WTC11 (cell line): ENCODE data around the gene MRPS27. TPM values are rescaled to one million over a fixed set of nuclear protein-coding genes. Genes with fewer than 3 reads are reported as not detected.

Source experiments
- ATAC-seq: fragments of 200-7000 bp; cut with Tn5 transposase; 2 replicates; pipeline ENCODE4 v1.10.0; 2021; ENCODE audit warnings: mild to moderate bottlenecking, moderate library complexity
- CTCF ChIA-PET: fragments of 300-600 bp; sonication (Branson Sonifier 250); formaldehyde crosslinking; loops from one replicate; lab custom pipeline; 2021; ENCODE audit warnings: antibody characterized with exemption; lab: Charles Lee
- POLR2A ChIA-PET: fragments of 350-600 bp; sonication (Branson Sonifier 250); formaldehyde crosslinking; loops from one replicate; lab custom pipeline; 2021; ENCODE audit warnings: antibody characterized with exemption; lab: Charles Lee
- DNase-seq: peaks from one replicate; pipeline ENCODE4 v3.0.0; 2021; ENCODE audit warnings: low spot score
- H3K27ac Mint-ChIP-seq: 2 replicates; pipeline ENCODE4 v1.8.0; 2021; ENCODE audit warnings: mixed read lengths
- H3K27me3 Mint-ChIP-seq: 2 replicates; pipeline ENCODE4 v1.8.0; 2021; ENCODE audit warnings: low read depth, mild to moderate bottlenecking, moderate library complexity, mixed read lengths
- H3K36me3 Mint-ChIP-seq: 2 replicates; pipeline ENCODE4 v1.8.0; 2021; ENCODE audit warnings: mixed read lengths
- H3K4me1 Mint-ChIP-seq: 2 replicates; pipeline ENCODE4 v1.8.0; 2022; ENCODE audit warnings: mixed read lengths
- H3K4me3 Mint-ChIP-seq: 2 replicates; pipeline ENCODE4 v1.8.0; 2021; ENCODE audit warnings: mild to moderate bottlenecking, moderate library complexity, mixed read lengths
- H3K9me3 Mint-ChIP-seq: 2 replicates; pipeline ENCODE4 v1.8.0; 2021; ENCODE audit warnings: mixed read lengths
- ATF1 ChIP-seq: sonication (generic); formaldehyde crosslinking; IDR thresholded peaks from 2 replicates; pipeline ENCODE4 v1.8.1; 2023; ENCODE audit warnings: mild to moderate bottlenecking, moderate library complexity, missing genetic modification reagents
- CBFB ChIP-seq: sonication (generic); formaldehyde crosslinking; IDR thresholded peaks from 2 replicates; pipeline ENCODE4 v1.8.1; 2022; ENCODE audit warnings: mild to moderate bottlenecking, low read depth, missing genetic modification reagents
- CREB1 ChIP-seq: sonication (generic); formaldehyde crosslinking; IDR thresholded peaks from 2 replicates; pipeline ENCODE4 v1.8.0; 2023; ENCODE audit warnings: mild to moderate bottlenecking, missing genetic modification reagents
- E2F1 ChIP-seq: sonication (generic); formaldehyde crosslinking; IDR thresholded peaks from 2 replicates; pipeline ENCODE4 v1.8.0; 2022; ENCODE audit warnings: mild to moderate bottlenecking, missing genetic modification reagents
- E2F4 ChIP-seq: sonication (generic); formaldehyde crosslinking; IDR thresholded peaks from 2 replicates; pipeline ENCODE4 v1.8.1; 2022; ENCODE audit warnings: low read depth, mild to moderate bottlenecking, moderate library complexity, missing genetic modification reagents, borderline replicate concordance
- ETV6 ChIP-seq: sonication (generic); formaldehyde crosslinking; IDR thresholded peaks from 2 replicates; pipeline ENCODE4 v1.8.1; 2022; ENCODE audit warnings: mild to moderate bottlenecking, missing genetic modification reagents
- IRF2 ChIP-seq: sonication (generic); formaldehyde crosslinking; IDR thresholded peaks from 2 replicates; pipeline ENCODE4 v1.8.0; 2022; ENCODE audit warnings: low read depth, missing genetic modification reagents, borderline replicate concordance
- NR2C2 ChIP-seq: sonication (generic); formaldehyde crosslinking; IDR thresholded peaks from 2 replicates; pipeline ENCODE4 v1.8.0; 2022; ENCODE audit warnings: mild to moderate bottlenecking, missing genetic modification reagents
- OVOL2 ChIP-seq: fragments of 250-450 bp; sonication (Bioruptor Pico); IDR thresholded peaks from 2 replicates; pipeline ENCODE4 v1.9.0; 2021; ENCODE audit warnings: mild to moderate bottlenecking, borderline replicate concordance
- PRDM15 ChIP-seq: sonication (generic); formaldehyde crosslinking; IDR thresholded peaks from 2 replicates; pipeline ENCODE4 v1.8.0; 2022; ENCODE audit warnings: missing genetic modification reagents
- PRRX2 ChIP-seq: fragments of 250-450 bp; sonication (Bioruptor Pico); IDR thresholded peaks from 2 replicates; pipeline ENCODE4 v1.8.0; 2021; ENCODE audit warnings: mild to moderate bottlenecking
- SMAD3 ChIP-seq: sonication (generic); formaldehyde crosslinking; IDR thresholded peaks from 2 replicates; pipeline ENCODE4 v1.8.0; 2022; ENCODE audit warnings: missing genetic modification reagents, mild to moderate bottlenecking, borderline replicate concordance
- ZNF138 ChIP-seq: sonication (generic); formaldehyde crosslinking; conservative IDR thresholded peaks from 2 replicates; pipeline ENCODE4 v1.8.1; 2022; ENCODE audit warnings: mild to moderate bottlenecking, moderate library complexity, missing genetic modification reagents
- ZNF423 ChIP-seq: fragments of 250-450 bp; sonication (Bioruptor Pico); IDR thresholded peaks from 2 replicates; pipeline ENCODE4 v2.1.2; 2022; ENCODE audit warnings: mild to moderate bottlenecking, moderate library complexity
- ZNF512 ChIP-seq: sonication (generic); formaldehyde crosslinking; IDR thresholded peaks from 2 replicates; pipeline ENCODE4 v1.8.1; 2022; ENCODE audit warnings: missing genetic modification reagents, borderline replicate concordance
- ZNF532 ChIP-seq: fragments of 250-450 bp; sonication (Bioruptor Pico); IDR thresholded peaks from 2 replicates; pipeline ENCODE4 v1.9.0; 2021; ENCODE audit warnings: mild to moderate bottlenecking, borderline replicate concordance
- total RNA-seq: library from RNA; stranded (reverse); gene quantifications from 3 replicates; pipeline ENCODE4 v1.2.3, GENCODE V29; 2021

The MRPS27 gene
- total RNA-seq, 1 experiment from 2014 or later = 80.1 TPM

GRCh38 chr5:72256536-72256935 lies 63.5 kb downstream of the MRPS27 start (continued):
- TF ChIP-seq ZNF532 (no peak), CREB1 (CRISPR knock-in tag) (no peak), NR2C2 (CRISPR knock-in tag) (no peak), CBFB (CRISPR knock-in tag) (no peak)

- ChIA-PET CTCF (no interaction called here), POLR2A (no interaction called here)
- H3K9me3 Mint-ChIP-seq = peaks cover 7% of the 10 kb centered on the region
- no peak overlapping the region for H3K4me3 Mint-ChIP-seq
- no peak overlapping the region; the same call in 1 of the 2 replicates for H3K27ac Mint-ChIP-seq
- ATAC-seq = no peak
- TF ChIP-seq OVOL2 (CRISPR knock-in tag) (no peak), SMAD3 (CRISPR knock-in tag) (no peak), IRF2 (CRISPR knock-in tag) (no peak), ATF1 (CRISPR knock-in tag) (no peak), ZNF512 (CRISPR knock-in tag) (no peak), ZNF138 (CRISPR knock-in tag) (no peak), PRRX2 (CRISPR knock-in tag) (no peak), PRDM15 (CRISPR knock-in tag) (no peak), ZNF423 (no peak), E2F1 (CRISPR knock-in tag) (no peak), ETV6 (CRISPR knock-in tag) (no peak), E2F4 (no peak)
- no peak for DNase-seq
- no peaks in the 10 kb centered on the region for H3K4me1 Mint-ChIP-seq
- peaks cover 5% of the 10 kb centered on the region; the same call in 1 of the 2 replicates for H3K36me3 Mint-ChIP-seq
- H3K27me3 Mint-ChIP-seq = no peaks in the 10 kb centered on the region
Measured at GRCh38 chr5:72255670-72256069, 64.4 kb downstream of the MRPS27 start.
